SK-N-DZ (cell line): ENCODE data around the gene ATP11C.
"Not testable (repeated sequence)": the region's sequence is repeated elsewhere in the genome, so short reads cannot be mapped to it uniquely, and the experiment has no call there.

Experiments
- DNase-seq: peaks from one replicate; pipeline ENCODE4 v3.0.0-alpha.2; 2015; ENCODE audit warnings: low spot score

ATP11C gene

DNA sequence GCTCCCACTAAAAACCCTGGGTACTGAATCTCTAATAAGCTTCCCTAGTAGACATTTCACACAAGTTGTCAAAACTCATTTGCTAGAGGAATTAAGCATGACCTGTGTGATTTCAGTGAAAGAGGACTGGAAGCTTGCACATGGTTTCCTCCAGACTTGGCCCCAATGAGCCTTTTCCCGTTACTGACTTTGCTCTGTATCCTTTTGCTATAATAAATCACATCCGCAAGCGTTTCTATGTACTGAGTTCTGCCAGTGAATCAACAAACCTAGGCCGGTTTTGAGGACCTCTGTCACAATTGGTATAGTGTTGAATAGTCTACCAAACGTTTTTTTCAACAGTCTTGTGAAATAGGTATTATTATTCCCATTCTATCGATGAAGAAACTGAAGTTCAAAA is 8.2 kb downstream of the ATP11C start:
- no peak for DNase-seq

DNA sequence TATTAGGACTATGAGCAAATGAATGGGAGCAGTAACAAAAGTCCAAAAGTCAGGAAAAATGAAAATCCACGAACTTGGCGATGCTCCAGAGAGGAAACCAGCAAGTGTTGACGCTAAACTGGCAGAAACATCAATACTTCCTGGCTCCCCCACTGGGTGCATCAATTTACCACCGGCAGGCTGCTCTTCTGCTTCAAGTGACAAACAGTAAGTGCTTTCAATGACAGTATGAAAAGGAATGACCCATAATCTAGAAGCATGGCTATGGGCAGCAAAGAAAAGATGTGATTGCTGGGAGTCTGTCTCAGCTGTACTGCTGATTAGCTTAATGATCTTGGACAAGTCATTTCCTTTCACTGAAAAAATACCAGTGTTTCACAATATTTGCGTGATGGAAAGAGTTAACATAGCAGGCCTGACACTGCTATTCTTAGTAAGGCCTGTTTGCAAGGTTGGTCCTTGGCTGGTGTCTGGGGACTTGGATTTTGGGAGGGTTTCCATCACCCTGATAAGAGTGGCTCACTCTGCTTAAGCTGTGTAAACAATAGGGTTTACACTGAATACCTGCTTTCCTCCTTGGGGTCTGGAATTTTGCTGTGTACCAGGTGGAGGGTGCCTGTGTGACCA is 8.7 kb downstream of the ATP11C start:
- no peak for DNase-seq

DNA sequence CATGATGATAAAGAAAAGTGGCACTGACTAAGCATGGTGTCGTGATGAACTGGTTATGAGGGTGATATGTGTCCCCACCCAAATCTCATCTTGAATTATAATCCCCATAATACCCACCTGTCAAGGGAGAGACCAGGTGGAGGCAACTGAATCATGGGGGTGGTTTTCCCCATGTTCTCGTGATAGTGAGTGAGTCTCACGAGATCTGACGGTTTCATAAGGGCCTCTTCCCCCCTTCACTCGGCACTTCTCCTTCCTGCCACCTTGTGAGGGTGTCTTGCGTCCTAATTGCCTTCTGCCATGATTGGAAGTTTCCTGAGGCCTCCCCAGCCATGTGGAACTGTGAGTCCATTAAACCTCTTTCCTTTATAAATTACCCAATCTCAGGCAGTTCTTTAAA is 11.7 kb downstream of the ATP11C start:
- not testable (repeated sequence) for DNase-seq

DNA sequence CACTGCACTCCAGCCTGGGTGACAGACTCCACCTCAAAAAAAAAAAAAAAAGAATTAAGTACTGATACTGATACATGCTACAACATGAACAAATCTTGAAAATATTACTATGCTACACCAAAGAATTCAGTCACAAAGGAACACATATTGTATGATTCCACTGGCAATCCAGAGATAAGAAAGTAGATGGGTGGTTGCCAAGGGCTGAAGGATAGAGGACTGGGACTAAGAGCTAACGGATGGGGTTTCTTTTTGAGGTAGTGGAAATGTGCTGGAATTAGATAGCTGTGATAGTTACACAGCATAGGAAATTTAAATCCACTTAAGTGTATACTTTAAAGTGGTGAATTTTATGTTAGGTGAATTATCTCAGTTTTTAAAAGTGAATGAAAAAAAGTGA is 12.5 kb downstream of the ATP11C start:
- DNase-seq: no peak

DNA sequence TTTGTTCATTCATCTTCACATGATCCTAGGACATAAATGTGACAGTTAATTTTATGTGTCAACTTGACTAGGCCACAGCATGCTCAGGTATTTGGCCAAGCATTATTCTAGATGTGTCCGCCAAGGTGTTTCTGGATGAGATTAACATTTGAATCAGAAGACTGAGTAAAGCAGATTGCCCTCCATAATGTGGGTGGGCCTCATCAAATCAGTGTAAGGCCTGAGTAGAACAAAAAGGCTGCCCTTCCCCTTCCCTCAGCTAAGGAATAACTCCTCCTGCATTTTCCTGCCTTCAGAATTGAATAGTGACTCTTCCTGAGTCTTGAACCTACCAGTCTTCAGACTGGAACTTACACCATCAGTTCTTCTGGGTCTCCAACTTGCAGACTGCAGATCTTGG is 18.4 kb downstream of the ATP11C start:
- DNase-seq: no peak

DNA sequence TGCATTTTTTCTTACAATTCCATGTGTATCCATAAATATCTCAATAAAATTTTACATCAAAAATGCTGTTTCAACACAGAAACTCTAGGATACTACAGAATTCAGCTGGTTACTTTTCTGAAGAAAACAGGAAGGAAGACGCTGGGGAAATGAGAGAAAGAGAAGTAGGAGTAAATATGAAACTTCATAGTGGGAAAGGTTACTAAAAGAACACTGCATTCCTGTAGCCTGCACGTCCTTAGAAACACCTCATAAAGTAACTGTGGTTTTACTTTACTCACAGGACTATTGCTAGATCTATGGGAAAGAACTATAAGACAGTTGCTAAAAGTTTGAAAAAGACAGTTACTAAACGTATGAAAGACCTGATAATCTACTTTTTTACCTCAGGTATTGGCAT is 23.1 kb downstream of the ATP11C start:
- DNase-seq: no peak

DNA sequence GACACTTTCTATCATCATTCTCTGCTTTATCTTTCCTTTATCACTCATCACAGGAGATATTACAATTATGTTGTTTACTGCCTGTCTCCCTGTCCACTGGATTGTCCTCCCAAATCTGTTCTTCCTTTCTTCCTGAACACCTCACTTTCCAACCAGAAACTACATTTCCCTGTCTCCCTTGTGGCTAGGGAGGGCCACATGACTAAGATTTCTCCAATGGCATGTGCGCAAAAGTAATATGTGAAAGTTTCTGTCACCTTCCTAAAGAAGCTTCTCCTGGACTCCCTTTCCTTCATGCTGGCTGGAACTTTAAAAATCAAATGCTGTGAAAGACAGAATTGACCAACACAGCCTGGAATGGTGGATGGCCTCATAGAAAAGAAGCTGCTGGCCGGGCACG is 25.8 kb downstream of the ATP11C start:
- no peak for DNase-seq

DNA sequence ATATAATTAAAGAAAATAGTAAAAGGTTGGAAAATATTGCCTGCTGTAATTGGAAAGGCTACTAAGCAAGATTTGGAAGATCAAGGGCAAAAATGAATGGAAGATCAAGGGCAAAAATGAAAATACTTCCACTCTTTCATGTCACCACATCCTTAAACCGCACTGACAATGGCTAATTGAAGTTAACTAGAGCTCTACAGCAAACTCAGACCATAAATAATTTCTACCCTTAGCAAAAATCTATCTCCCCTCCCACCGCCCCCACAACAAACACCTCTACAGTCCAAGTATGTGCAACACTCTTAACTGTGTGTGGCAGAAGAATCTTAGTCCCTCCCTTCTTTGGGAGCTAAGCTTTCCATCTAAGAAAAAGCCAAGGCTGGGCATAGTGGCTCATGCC is 27.1 kb downstream of the ATP11C start:
- no peak for DNase-seq

DNA sequence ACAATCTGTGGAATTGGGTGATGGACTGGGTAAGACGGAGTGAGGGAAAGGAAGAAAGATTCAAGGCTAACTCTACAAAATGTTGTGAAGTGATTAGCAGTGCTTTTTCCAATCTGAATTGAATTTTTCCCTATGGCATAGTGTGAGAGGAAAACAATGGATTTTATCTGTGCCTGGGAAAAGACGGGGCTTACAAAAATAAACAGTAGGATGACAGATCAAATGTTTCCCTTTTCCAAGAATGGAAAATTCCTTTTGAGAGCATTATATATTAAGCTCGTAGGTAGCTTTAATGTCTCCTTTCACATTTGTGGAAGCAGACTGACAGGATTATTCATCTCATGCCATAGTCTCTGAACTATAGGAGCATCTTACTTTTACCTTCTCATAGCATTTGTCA is 27.8 kb downstream of the ATP11C start:
- DNase-seq: no peak

DNA sequence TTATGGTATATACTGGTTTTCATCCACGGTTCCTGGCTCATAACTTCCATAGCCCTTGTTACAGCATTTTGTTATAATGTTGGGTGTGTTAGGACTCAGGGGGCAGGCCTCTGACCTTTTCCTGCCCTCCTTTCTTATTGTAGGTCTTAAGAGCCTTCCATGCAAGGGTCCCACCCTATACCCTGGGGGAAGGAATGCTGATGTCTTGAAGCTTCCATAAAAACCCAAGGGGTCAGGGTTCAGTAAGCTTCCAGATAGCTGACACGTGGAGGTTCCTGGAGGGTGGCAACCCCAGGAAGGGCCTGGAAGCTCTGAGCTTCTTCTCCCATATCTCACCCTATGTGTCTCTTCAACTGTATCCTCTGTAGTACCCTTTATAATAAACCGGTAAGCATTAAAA is 29.6 kb downstream of the ATP11C start:
- DNase-seq: no peak

DNA sequence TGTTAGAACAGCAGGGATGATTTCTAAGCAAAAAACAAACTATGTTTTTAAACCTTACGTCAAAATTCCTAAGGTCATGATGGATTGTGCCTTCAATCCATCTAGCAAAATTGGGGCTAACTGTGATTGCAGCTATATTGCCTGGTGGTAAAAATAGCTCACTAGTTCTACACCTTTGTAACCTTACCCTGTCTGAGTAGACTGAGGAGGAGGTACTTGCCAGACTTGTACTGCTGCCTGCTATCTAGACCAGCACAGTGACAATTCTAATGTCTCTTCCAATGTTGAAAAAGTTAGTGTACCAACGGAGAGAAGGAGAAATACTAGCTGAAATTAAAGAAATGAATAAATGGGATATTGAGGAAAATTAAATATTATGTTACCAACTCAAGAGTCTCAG is 30.3 kb downstream of the ATP11C start:
- DNase-seq: no peak

DNA sequence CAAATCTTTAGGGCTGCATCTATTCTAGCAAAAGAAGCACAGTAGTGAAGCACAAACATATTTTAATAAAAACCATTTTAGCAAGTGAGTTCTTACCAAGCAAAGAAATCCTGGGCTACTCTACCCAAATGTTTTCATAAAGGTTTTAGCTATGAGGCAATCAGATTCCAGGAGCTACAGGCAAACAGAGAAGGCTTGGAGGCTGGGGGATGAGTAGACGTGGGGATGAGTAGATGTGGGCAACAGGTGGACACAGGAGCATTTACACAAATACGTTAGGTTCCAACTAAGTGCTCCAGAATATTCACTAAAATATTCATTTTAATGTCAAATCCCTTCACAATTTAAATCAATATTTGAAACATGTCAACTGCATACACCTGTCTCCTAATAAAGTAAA is 34.5 kb downstream of the ATP11C start:
- DNase-seq: no peak

DNA sequence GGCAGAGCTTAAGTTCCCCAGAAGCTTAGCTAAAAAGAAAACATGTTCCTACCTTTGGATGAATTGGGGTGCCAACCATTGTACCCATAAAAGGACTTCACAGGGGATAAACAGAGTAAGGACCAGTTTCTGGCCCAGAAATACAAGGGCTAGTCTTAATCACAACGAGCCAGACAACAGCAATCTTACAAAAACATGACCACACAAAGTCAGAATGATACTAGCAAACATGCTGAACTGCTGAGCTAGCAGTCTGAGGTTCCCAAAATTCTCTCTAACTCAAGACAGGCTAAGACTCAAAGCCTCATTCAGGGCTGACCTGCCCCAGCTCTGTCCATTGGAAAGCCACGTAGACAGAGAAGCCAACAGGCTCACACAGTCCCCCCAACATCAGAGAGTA is 40.3 kb downstream of the ATP11C start:
- no peak for DNase-seq

DNA sequence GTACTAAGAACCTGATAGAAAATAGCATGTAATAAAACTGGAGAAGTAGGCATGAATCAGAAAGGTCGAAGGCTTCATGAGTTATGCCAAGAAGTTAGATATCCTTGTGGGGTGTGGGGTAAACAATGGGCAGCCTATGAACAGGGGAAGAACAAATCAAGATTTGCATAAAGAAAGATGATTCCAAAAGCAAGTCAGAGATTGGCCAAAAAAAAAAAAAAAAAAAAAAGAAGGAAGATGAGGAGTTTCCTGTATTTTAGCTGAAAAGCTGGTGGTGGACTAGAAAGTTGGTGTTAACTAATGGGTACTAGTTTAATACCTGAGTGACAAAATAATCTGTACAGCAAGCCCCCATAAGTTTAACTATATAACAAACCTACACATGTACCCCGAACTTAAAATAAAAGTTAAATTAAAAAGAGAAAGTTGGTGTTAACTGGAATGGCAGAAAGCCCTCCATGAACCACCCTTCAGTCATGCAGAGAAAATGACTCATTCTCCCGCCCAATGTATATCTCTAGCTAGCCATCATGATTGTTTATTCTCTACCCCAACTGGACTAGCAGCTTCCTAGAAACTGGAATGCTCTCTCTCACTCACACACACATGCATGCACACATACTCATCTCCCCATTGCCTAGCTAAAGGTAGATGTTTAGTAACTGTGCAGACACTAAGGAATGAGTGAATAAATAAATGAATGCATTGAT is 41.7 kb downstream of the ATP11C start:
- no peak for DNase-seq

DNA sequence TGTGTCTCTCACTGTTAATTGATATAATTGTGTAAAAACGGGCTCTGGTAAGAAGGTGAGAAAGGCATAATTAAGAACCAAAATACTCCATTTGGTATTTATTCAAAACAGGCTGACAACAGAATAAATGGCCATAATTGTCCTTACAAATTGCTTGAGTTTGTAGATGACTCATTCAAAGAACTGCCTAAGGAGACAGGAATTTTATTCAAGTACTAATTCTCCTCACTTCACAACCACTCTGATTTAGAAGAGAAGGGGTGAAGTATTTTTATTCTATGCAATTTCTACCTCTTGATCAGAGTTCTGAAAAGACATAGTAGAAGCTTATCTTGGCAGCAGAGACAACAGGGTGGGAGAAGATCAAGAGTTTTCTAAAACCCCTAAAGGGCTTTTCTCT is 43.1 kb downstream of the ATP11C start:
- DNase-seq: no peak

DNA sequence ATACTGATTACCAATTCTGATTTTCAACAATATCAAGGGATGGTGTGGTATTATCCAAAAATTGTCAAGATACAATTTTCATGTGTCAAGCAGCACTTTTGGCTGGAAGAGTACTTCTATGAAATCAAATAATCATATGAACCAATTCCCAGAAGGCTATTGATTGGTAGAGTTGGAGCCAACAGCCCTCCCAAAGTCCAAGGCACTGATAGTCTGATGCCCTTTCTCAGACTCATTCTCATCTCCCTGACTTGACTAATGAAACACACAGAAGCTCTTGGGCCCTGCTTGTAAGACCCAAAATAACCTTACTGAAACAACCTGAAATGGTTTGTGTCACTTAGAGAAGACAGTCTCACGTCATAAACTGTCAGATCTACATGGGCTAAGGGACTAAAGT is 48.9 kb downstream of the ATP11C start:
- no peak for DNase-seq

DNA sequence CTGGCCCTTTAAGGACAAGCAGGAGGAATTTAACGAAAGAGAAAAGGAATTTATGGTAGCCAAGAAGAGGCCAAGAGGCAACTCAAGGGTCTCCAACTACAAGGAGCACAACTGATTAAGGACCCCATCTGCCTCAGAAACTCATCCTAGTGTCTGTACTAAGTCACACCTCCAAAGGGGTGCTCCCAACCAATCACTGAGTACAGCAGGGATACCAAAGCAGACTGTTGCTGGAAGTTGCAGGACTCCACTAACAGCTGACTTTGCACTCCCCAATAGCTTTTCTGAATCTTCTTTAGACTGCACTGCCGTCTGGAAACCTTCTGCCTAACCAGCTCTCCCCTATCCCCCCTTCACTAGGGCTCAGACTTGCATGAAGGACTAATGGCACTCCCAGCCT is 50.6 kb downstream of the ATP11C start:
- DNase-seq: no peak

DNA sequence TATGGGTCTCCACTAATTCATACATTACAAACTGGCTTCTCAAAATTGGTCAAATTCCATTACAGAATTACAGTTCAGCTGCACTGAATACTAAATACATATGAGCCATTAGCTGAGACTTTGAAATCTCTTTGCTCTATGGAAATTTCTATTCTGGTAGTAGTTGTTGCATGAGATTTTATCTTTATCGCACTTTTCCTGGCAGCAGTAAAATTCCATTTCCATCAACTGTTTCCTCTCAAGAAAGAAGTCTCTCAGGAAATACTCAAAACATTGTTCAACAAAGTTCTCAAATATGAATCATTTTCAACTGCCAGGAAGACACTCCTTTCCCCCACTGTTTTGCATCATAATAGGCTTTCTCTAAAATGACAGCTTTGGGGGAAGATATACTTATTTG is 51.3 kb downstream of the ATP11C start:
- no peak for DNase-seq

DNA sequence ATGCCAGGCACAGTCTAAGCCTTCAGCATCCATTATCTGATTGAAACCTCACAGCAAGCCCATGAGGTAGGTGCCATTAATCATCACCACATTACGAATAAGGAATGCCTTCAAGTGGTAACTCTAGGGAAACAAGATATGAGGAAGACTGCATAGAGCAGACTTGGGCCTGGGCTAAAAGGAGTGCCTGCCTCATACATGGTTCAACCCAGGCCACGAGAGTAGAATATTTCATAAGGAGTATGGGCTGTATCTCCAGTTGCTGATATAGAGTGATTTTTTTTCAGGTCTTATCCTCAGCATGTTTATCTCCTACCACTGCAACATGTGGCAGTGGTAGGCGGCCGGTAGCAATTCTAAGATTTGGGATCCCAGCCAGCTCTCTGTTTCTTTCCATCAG is 51.7 kb downstream of the ATP11C start:
- DNase-seq: no peak

DNA sequence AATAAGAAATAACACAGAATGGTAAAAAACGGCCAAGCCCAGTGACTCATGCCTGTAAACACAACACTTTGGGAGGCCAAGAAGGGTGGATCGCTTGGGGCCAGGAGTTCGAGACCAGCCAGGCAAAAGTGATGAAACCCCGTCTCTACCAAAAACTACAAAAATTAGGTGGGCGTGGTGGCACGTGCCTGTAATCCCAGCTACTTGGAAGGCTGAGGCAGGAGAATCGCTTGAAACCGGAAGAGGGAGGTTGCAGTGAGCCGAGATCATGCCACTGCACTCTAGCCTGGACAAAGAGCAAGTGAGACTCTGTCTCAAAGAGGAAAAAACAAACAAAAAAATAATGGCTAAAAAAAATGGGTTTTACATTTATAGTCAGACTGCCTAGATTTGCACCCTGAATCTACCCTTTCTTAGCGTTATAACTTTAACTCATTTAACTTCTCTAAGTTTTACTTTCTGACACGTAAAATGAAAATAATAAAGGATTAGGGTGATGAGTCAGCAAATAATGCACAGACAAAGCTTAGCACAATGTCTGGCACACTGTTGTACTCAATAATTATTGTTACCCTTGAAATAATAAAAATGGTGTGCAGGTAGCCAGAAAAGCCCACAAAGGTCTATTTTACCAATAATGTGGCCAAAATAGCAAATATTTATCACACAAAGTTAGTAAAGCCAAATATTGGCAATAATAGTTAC is 55.0 kb downstream of the ATP11C start:
- DNase-seq: no peak

DNA sequence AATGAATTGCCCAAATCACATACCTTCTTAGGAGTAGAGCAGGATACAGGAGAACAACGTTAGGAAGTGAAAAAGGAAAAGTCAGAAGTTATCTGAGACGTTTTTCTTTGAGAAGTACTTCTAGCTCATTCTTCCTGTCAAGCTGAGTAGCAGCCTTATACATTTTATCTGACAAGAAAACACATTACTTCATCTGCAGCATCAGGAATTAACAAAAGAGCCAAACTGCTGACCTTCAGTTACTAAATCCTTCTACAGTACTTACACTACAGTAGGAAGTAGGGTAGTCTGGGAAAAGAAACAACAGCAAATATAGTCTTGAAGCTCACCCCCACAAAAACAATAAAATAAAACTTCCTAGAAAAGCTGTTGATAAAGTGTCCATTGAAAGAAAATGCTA is 57.0 kb downstream of the ATP11C start:
- DNase-seq: no peak

DNA sequence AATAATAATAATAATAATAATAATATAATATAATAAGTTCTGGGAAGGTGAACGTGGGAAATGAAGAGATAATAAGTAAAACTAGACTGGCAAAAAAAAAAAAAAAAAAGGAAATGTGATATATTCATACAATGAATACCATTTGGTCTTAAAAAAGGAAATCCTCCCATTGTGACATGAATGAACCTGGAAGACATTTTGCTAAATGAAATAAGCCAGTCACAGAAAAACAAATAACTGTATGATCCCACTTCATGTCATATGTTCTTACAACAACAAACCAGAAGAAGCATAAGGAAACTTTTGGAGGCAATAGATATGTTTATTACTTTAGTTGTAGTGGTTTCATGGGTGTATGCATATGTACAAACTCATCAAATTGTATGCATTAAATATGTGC is 63.1 kb downstream of the ATP11C start:
- DNase-seq: no peak

DNA sequence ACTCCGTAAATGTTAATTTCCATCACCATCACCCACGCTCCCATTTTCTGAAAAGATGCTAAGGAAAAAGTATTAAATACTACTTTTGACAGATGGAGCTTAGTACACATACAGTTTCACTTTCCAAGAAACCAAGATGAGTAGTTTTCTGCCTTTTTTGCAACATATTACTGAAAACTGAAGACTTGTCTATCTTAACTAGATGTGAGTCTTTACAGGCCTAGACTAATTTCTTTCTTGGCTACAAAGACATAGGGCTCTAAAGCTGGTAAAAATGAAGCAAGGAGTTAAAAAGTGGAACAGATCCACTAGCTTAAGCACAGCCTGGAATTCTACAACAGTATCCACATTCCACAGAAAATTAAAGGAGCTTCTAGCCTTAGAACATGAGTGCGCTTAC is 68.2 kb downstream of the ATP11C start:
- DNase-seq: no peak
